Muscle of leg (tissue), 11 donors: ENCODE results near the gene PTCD2. TPM values are rescaled to one million over a fixed set of nuclear protein-coding genes. Genes with fewer than 3 reads are reported as not detected.

Experiments
- DNase-seq: peaks from one replicate; pipeline ENCODE4 v3.0.0; 2013
- H3K27ac ChIP-seq: one replicate; pipeline ENCODE4 v1.5.1; 2013; ENCODE audit warnings: mild to moderate bottlenecking, low read length, control low read depth
- H3K27me3 ChIP-seq: one replicate; pipeline ENCODE4 v1.6.1; 2013; ENCODE audit warnings: low read length; ENCODE audit not compliant: control insufficient read depth, insufficient read depth
- H3K36me3 ChIP-seq: one replicate; pipeline ENCODE4 v1.6.1; 2013; ENCODE audit warnings: low read length; ENCODE audit not compliant: control insufficient read depth, insufficient read depth
- H3K4me1 ChIP-seq: one replicate; pipeline ENCODE4 v1.6.1; 2013; ENCODE audit warnings: low read length; ENCODE audit not compliant: control insufficient read depth, insufficient read depth
- H3K4me3 ChIP-seq: one replicate; pipeline ENCODE4 v1.5.1; 2013; ENCODE audit warnings: low read length, control low read depth
- H3K9me3 ChIP-seq: replicated peaks from 2 replicates; pipeline ENCODE4 v1.6.1; 2013; ENCODE audit warnings: low read depth, low read length; ENCODE audit not compliant: control insufficient read depth
- WGBS: methylation state at CpG from one replicate; pipeline ENCODE4 v1.1.5; 2013; ENCODE audit warnings: missing lambda C conversion rate; ENCODE audit not compliant: insufficient coverage; 5-methylcytosine and 5-hydroxymethylcytosine counted together
- polyA plus RNA-seq, 8 donors: library from polyadenylated mRNA; unstranded; fragments of 120-200 nt; gene quantifications; one replicate each; pipeline versions ENCODE4 v1.2.1 to v1.2.3, GENCODE V29; 2013; ENCODE audit warnings: inconsistent platforms in 1 of 8, low replicate concordance in 1 of 8; ENCODE audit not compliant: insufficient read length in 8 of 8, insufficient read depth in 1 of 8
- total RNA-seq: library from RNA; stranded (reverse); fragments of 120-200 nt; gene quantifications from one replicate; pipeline ENCODE4 v1.2.4, GENCODE V29; 2013

The PTCD2 gene
- total and polyA plus RNA-seq, 9 donors: 6.2 to 8.8 (median 7.8) TPM

DNA sequence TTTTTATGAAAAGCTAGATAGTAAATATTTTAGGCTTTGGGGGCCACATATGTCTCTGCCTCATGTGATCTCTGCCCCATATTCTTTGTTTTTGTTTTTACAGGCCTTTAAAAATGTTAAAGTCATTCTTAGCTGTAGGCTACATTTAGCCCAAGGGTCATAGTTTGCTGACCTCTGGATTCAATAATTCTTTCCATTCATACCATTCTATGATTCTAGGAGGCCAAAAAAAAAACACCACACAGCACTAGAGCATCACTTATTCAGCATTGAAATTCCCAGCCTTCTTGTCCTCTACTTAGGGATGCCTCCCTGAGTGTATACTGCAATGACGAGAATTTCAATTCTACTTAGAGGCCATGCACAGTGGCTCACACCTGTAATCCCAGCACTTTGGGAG lies 17.0 kb downstream of the PTCD2 start:
- Histone ChIP-seq H3K36me3 (peaks cover 13% of the 10 kb centered on the region), H3K9me3 (no peaks in the 10 kb centered on the region), H3K27me3 (no peaks in the 10 kb centered on the region), H3K27ac (no peak overlapping the region), H3K4me3 (no peak overlapping the region), H3K4me1 (no peaks in the 10 kb centered on the region)
- no peak for DNase-seq
- WGBS: no CpG with 5 or more reads among the region's 1 CpG

- H3K9me3 ChIP-seq: no peaks in the 10 kb centered on the region
- no peak overlapping the region for H3K27ac ChIP-seq
- H3K36me3 ChIP-seq: peaks cover 24% of the 10 kb centered on the region
- H3K4me3 ChIP-seq: no peak overlapping the region
- H3K27me3 ChIP-seq: no peaks in the 10 kb centered on the region
- WGBS: no CpG with 5 or more reads among the region's 4 CpGs
- DNase-seq: no peak
- H3K4me1 ChIP-seq: no peaks in the 10 kb centered on the region
These were observed 18.6 kb downstream of the PTCD2 start for GRCh38 chr5:72338689-72339209.

DNA sequence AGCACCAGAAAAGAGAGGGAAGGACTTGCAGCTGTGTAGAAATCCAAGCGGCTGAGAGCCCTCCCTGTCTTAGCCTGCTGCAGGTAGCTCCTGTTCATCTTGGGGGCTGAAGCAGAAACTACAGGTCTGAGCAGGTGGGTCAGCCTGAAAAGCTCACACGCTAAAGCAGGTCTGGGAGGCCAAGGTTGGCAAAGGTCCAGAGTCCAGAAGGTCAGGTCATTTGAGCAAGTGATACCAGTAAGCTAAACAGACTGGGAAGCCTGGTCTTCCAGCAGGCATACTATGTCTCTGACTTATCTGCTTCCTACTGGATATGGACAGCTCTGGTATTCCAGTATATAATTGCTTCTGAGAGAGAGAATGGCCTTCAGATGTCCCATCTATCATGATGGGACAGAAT lies 26.2 kb downstream of the PTCD2 start:
- WGBS: 100% methylated on average over 2 of the region's 2 CpGs
- no peak overlapping the region for H3K4me3 ChIP-seq
- H3K9me3 ChIP-seq: no peaks in the 10 kb centered on the region
- no peaks in the 10 kb centered on the region for H3K4me1 ChIP-seq
- H3K27me3 ChIP-seq: no peaks in the 10 kb centered on the region
- peaks cover 23% of the 10 kb centered on the region for H3K36me3 ChIP-seq
- no peak for DNase-seq
- H3K27ac ChIP-seq: no peak overlapping the region

- Histone ChIP-seq H3K4me3 (no peak overlapping the region), H3K27ac (no peak overlapping the region), H3K9me3 (no peaks in the 10 kb centered on the region), H3K4me1 (no peaks in the 10 kb centered on the region), H3K27me3 (no peaks in the 10 kb centered on the region), H3K36me3 (peaks cover 18% of the 10 kb centered on the region)
- WGBS: no CpG with 5 or more reads among the region's 4 CpGs
- DNase-seq: no peak
These were observed 27.7 kb downstream of the PTCD2 start for GRCh38 chr5:72347801-72348308.

- H3K27ac ChIP-seq: no peak overlapping the region
- H3K9me3 ChIP-seq: no peaks in the 10 kb centered on the region
- peaks cover 8% of the 10 kb centered on the region for H3K36me3 ChIP-seq
- no peak for DNase-seq
- 100% methylated on average over 1 of the region's 2 CpGs for WGBS
- no peaks in the 10 kb centered on the region for H3K27me3 ChIP-seq
- no peaks in the 10 kb centered on the region for H3K4me1 ChIP-seq
- no peak overlapping the region for H3K4me3 ChIP-seq
These were observed 31.2 kb downstream of the PTCD2 start for GRCh38 chr5:72351376-72351775.

- WGBS: no CpG with 5 or more reads among the region's 1 CpG
- H3K36me3 ChIP-seq: peaks cover 2% of the 10 kb centered on the region
- H3K4me3 ChIP-seq: no peak overlapping the region
- no peaks in the 10 kb centered on the region for H3K9me3 ChIP-seq
- no peaks in the 10 kb centered on the region for H3K27me3 ChIP-seq
- no peak overlapping the region for H3K27ac ChIP-seq
- no peak for DNase-seq
- H3K4me1 ChIP-seq: no peaks in the 10 kb centered on the region
These were observed 32.4 kb downstream of the PTCD2 start for GRCh38 chr5:72352616-72353015.

GRCh38 chr5:72353046-72353445 lies 32.9 kb downstream of the PTCD2 start:
- no peaks in the 10 kb centered on the region for H3K4me1 ChIP-seq
- no peak overlapping the region for H3K27ac ChIP-seq
- H3K9me3 ChIP-seq: no peaks in the 10 kb centered on the region
- DNase-seq: no peak
- no peak overlapping the region for H3K4me3 ChIP-seq
- H3K27me3 ChIP-seq: no peaks in the 10 kb centered on the region
- H3K36me3 ChIP-seq: peaks cover 2% of the 10 kb centered on the region

- H3K9me3 ChIP-seq: no peaks in the 10 kb centered on the region
- no CpG with 5 or more reads among the region's 5 CpGs for WGBS
- H3K27ac ChIP-seq: no peak overlapping the region
- H3K27me3 ChIP-seq: no peaks in the 10 kb centered on the region
- no peak overlapping the region for H3K4me3 ChIP-seq
- H3K4me1 ChIP-seq: no peaks in the 10 kb centered on the region
- peaks cover 12% of the 10 kb centered on the region for H3K36me3 ChIP-seq
- peak; percentile 58 for DNase-seq
These were observed 35.6 kb downstream of the PTCD2 start for GRCh38 chr5:72355706-72356299.

DNA sequence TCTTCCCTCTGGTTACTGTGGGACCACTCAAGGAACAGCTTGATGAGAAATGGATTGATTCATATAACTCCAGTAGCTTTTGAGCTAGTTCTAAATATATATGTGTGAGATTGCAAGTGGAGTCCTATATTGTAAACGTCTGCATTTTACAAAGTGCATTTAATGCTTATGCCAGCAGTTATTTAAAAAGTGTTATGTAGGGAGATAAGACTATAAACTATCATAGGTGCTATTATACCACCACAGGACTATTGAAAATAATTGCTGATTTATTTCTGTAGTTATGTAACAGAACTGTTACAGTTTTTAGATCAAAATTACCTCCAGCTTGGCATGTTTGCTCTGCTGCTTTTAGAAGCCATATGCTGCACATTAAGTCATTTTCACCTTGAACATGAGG lies 36.2 kb downstream of the PTCD2 start:
- no CpG with 5 or more reads among the region's 1 CpG for WGBS
- no peaks in the 10 kb centered on the region for H3K9me3 ChIP-seq
- H3K4me1 ChIP-seq: no peaks in the 10 kb centered on the region
- no peak overlapping the region for H3K27ac ChIP-seq
- H3K27me3 ChIP-seq: no peaks in the 10 kb centered on the region
- no peak overlapping the region for H3K4me3 ChIP-seq
- H3K36me3 ChIP-seq: peaks cover 17% of the 10 kb centered on the region
- DNase-seq: no peak

DNA sequence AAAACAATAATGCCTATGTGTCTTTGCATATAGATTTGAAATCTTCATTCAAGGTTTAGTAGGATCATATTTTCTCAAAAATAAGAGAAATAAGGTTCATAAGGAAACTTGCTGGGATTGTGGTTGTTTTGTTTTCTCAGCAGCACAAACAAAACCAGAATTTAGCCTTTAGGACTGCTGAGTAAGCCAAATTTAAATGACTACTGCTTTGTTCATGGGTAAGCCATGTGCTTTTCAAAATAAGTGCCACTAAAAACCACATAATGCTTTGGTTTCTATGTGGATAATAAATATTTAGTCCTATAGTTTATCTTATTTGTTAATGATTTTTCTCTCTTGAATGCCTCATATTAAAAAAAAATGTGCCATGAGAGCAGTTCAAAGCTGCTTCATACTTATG lies 38.8 kb downstream of the PTCD2 start:
- peaks cover 3% of the 10 kb centered on the region for H3K4me1 ChIP-seq
- no peaks in the 10 kb centered on the region for H3K27me3 ChIP-seq
- H3K27ac ChIP-seq: no peak overlapping the region
- no peak overlapping the region for H3K4me3 ChIP-seq
- DNase-seq: no peak
- H3K9me3 ChIP-seq: no peaks in the 10 kb centered on the region
- peaks cover 27% of the 10 kb centered on the region for H3K36me3 ChIP-seq

- Histone ChIP-seq H3K36me3 (peaks cover 28% of the 10 kb centered on the region), H3K27me3 (no peaks in the 10 kb centered on the region), H3K27ac (no peak overlapping the region), H3K4me3 (no peak overlapping the region), H3K4me1 (peaks cover 7% of the 10 kb centered on the region), H3K9me3 (no peaks in the 10 kb centered on the region)
- WGBS: no CpG with 5 or more reads among the region's 1 CpG
- no peak for DNase-seq
These were observed 39.7 kb downstream of the PTCD2 start for GRCh38 chr5:72359886-72360285.
